HUES64 (cell line): ENCODE data around the gene MORF4L1.

Experiments
- H3K27ac ChIP-seq: 2 replicates; pipeline ENCODE4 v1.7.0; 2013; ENCODE audit warnings: low read depth, low read length, inconsistent platforms
- H3K27me3 ChIP-seq: 2 replicates; pipeline ENCODE4 v1.6.1; 2013; ENCODE audit warnings: mild to moderate bottlenecking, low read length; ENCODE audit not compliant: insufficient read depth
- H3K36me3 ChIP-seq: 2 replicates; pipeline ENCODE4 v1.6.1; 2013; ENCODE audit warnings: mild to moderate bottlenecking, low read length; ENCODE audit not compliant: insufficient read depth
- H3K4me1 ChIP-seq: 2 replicates; pipeline ENCODE4 v1.6.1; 2013; ENCODE audit warnings: mild to moderate bottlenecking, low read length, moderate library complexity; ENCODE audit not compliant: insufficient read depth
- H3K4me3 ChIP-seq: 2 replicates; pipeline ENCODE4 v1.5.1; 2013; ENCODE audit warnings: mild to moderate bottlenecking, low read length, moderate library complexity
- H3K9ac ChIP-seq: 2 replicates; pipeline ENCODE4 v1.6.1; 2013; ENCODE audit warnings: mild to moderate bottlenecking, low read depth, low read length
- H3K9me3 ChIP-seq: 2 replicates; pipeline ENCODE4 v1.6.1; 2013; ENCODE audit warnings: low read depth, low read length; ENCODE audit not compliant: insufficient read depth
- WGBS: fragments of 150-250, 120-280 bp; methylation state at CpG from one replicate; pipeline ENCODE4 v1.1.7; 2013; ENCODE audit warnings: missing lambda C conversion rate; 5-methylcytosine and 5-hydroxymethylcytosine counted together

MORF4L1 gene

DNA sequence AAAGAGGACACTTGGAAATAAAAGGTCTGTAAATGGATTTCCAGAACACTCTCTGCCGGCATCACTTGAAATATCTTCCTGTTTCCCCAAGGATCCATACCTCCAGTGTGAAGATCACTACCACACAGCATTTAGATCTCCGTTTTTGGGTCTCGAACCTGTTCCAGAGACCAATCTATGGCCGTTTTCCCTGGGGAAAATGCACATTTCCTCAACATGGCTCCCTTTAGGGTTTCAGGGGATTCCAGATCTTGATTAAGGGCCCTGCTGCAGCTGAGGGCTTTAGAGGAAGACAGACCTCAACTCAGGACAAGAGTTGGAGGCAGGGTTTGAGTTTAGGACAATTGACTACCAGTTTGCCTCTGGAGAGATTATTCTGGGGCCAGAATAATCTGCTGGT lies 70.1 kb downstream of the MORF4L1 start:
- H3K9ac ChIP-seq: no peak overlapping the region
- no peak overlapping the region for H3K27ac ChIP-seq
- H3K36me3 ChIP-seq: no peaks in the 10 kb centered on the region
- H3K27me3 ChIP-seq: peaks cover 33% of the 10 kb centered on the region
- H3K4me3 ChIP-seq: no peak overlapping the region
- WGBS: 95% methylated on average over 4 of the region's 4 CpGs
- H3K4me1 ChIP-seq: peaks cover 9% of the 10 kb centered on the region; the same call in 1 of the 2 replicates
- H3K9me3 ChIP-seq: no peaks in the 10 kb centered on the region

DNA sequence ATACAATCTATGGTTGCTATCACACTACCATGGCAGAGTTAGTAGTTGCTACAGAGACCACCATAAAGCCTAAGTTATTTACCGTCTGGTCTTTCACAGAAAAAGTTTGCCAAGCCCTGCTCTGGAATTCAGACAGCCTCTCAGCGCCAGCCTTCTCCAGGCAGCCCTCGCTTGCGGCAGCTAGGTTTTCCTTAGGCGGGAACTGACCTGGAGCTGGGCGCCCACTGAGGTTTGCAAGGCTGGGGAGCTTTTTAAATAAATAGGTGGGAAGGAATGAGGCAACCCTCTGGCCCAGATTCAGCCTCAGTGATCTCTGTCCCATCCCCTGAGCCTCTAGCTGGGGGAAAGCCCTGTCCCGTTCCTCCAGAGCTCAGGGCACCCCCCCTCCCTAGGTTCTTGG lies 71.0 kb downstream of the MORF4L1 start:
- Histone ChIP-seq H3K27ac (no peak overlapping the region), H3K9me3 (no peaks in the 10 kb centered on the region), H3K4me3 (no peak overlapping the region), H3K9ac (no peak overlapping the region), H3K36me3 (no peaks in the 10 kb centered on the region), H3K27me3 (peaks cover 33% of the 10 kb centered on the region), H3K4me1 (peaks cover 9% of the 10 kb centered on the region; the same call in 1 of the 2 replicates)
- WGBS: 84% methylated on average over 7 of the region's 7 CpGs

DNA sequence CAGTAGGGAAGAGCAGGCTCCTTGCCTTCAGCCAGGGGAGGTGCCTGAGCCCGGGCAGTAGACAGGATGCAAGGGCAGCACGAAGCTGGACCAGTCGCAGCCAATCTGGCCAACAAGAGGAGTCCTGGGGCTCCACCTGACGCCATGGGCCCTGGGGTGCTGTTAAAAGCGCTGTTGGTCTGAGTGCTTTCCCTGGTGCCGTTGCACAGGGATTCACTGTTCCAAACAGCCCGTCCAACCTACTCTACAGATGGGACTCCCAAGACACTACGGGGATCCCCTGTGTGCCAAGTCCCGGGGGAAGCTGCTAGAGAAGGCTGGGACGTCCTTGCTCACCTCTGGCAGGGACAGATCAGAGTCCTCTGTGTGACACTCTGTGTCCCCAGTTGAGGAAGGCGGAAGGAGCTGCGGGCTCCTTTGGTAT lies 71.5 kb downstream of the MORF4L1 start:
- H3K9me3 ChIP-seq: no peaks in the 10 kb centered on the region
- 54% methylated on average over 12 of the region's 12 CpGs for WGBS
- H3K4me3 ChIP-seq: peak overlapping the region; percentile 70
- no peak overlapping the region for H3K27ac ChIP-seq
- peaks cover 9% of the 10 kb centered on the region; the same call in 1 of the 2 replicates for H3K4me1 ChIP-seq
- peaks cover 33% of the 10 kb centered on the region for H3K27me3 ChIP-seq
- H3K9ac ChIP-seq: peak overlapping the region; percentile 75; the same call in 1 of the 2 replicates
- H3K36me3 ChIP-seq: no peaks in the 10 kb centered on the region

DNA sequence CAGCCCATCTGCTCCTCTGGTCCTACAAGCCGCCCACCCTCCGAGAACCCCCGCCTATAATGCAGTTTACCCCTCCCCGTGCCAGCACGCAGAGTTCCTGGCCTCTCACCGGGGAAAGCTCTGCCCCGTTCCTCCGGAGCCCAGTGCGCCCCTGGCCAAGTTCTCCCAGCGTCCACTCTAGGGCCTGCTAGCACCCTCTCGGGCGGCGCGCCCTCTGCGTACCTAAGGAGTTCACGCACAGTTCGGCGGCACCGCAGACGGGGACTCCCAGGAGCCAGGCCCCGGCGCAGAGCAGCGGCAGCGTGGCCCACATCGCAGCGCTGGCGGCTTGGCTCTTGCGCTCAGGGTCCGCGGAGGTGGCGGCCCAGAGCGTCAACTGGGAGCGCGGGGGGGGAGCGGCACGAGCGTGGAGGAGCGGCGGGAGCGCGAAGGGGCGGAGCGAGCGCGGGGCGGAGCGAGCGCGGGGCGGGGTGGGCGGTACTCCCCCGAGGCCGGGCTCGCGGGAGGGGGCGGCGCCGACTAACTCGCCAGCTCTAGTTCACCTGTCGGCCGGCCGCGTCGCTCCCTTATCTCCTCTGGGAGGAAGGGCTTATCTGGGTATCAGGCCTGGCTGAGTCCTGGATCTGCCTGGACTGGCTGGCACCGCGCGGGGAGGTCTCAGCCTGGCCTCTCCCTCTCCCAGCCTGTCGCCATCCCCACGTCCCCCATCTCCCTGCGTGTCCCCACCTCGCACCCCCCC lies 72.1 kb downstream of the MORF4L1 start, which contains the start of gene CTSH:
Gene CTSH, minus strand, starts transcription at position 378 of the 739 bp plus-strand sequence. Its CDS starts 65 bp downstream, at position 313.
- Histone ChIP-seq H3K9ac (peak within 1 kb of the TSS; percentile 75), H3K4me1 (peaks cover 9% of the 10 kb centered on the region; the same call in 1 of the 2 replicates), H3K9me3 (no peaks in the 10 kb centered on the region), H3K4me3 (peak within 1 kb of the TSS; percentile 70), H3K27ac (no peak within 1 kb of the TSS), H3K36me3 (no peaks in the 10 kb centered on the region), H3K27me3 (peaks cover 33% of the 10 kb centered on the region)
- 3% methylated on average over 71 of the region's 71 CpGs for WGBS

DNA sequence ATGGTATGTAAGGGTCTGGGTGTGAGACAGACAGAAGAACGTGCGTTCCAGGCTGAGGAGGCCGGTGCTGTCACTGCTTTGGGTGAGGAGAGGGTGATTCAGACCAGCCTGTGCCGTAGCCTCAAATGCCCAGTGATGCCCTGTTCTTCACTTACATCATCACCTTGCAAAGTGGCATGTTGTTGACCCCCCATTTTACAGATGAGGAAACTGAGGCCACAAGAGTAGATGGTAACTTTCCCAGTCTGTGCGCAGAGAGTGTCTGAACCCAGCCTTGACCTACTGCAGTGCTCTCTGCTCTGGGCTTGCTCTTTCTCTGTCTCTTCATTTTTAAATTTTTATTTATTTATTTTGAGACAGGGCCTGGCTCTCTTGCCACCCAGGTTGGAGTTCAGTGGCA lies 73.8 kb downstream of the MORF4L1 start:
- Histone ChIP-seq H3K36me3 (no peaks in the 10 kb centered on the region), H3K27me3 (peaks cover 33% of the 10 kb centered on the region), H3K27ac (no peak overlapping the region), H3K9ac (no peak overlapping the region), H3K9me3 (no peaks in the 10 kb centered on the region), H3K4me1 (peaks cover 9% of the 10 kb centered on the region; the same call in 1 of the 2 replicates), H3K4me3 (no peak overlapping the region)
- 88% methylated on average over 5 of the region's 5 CpGs for WGBS

- no peak overlapping the region for H3K27ac ChIP-seq
- H3K4me3 ChIP-seq: no peak overlapping the region
- no peaks in the 10 kb centered on the region for H3K9me3 ChIP-seq
- H3K27me3 ChIP-seq: peaks cover 33% of the 10 kb centered on the region
- peaks cover 14% of the 10 kb centered on the region; the same call in 1 of the 2 replicates for H3K4me1 ChIP-seq
- WGBS: 90% methylated on average over 5 of the region's 5 CpGs
- H3K36me3 ChIP-seq: no peaks in the 10 kb centered on the region
- no peak overlapping the region for H3K9ac ChIP-seq
Measured at GRCh38 chr15:78947506-78947905, 74.8 kb downstream of the MORF4L1 start.
